OCI-LY3 (cell line): ENCODE results near the gene NUDT15.
A peak's percentile ranks its signal among the peaks of the same experiment; 100 is the strongest.

Source experiments
- CTCF ChIP-seq: fragments of 200-600, 300-600 bp; sonication (generic); IDR thresholded peaks from 2 replicates; pipeline ENCODE4 v1.5.1; 2014; ENCODE audit warnings: antibody characterized with exemption, low read length, low read depth
- EZH2phosphoT487 ChIP-seq: fragments of 200-600 bp; shearing (Covaris generic); IDR thresholded peaks from 2 replicates; pipeline ENCODE4 v1.6.1; 2018; ENCODE audit warnings: antibody characterized with exemption, mixed run types, low read depth

GRCh38 chr13:48078251-48078656 lies 40.7 kb downstream of the NUDT15 start:
- no peak for TF ChIP-seq EZH2phosphoT487
- TF ChIP-seq CTCF = peak; percentile 84
